ENCODE results near the gene VASH1.

DNA sequence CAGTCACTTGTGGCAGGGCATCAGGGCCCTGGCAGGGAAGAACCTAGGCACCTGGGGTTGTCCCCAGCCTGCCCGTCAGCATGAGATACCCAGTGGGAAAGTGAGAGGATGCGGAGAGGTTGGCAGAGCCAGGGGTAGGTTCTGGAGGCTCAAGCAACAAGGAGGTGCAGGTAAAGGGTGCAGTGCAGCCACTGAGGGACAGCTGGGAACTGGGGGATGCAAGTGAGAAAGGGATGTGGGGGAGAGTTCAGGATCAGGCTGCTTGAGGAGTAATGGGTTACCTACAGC lies 18.7 kb downstream of the VASH1 start:
- TF ChIP-seq, protein P1, sequence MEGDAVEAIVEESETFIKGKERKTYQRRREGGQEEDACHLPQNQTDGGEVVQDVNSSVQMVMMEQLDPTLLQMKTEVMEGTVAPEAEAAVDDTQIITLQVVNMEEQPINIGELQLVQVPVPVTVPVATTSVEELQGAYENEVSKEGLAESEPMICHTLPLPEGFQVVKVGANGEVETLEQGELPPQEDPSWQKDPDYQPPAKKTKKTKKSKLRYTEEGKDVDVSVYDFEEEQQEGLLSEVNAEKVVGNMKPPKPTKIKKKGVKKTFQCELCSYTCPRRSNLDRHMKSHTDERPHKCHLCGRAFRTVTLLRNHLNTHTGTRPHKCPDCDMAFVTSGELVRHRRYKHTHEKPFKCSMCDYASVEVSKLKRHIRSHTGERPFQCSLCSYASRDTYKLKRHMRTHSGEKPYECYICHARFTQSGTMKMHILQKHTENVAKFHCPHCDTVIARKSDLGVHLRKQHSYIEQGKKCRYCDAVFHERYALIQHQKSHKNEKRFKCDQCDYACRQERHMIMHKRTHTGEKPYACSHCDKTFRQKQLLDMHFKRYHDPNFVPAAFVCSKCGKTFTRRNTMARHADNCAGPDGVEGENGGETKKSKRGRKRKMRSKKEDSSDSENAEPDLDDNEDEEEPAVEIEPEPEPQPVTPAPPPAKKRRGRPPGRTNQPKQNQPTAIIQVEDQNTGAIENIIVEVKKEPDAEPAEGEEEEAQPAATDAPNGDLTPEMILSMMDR (conservative IDR thresholded peaks at IDR 0.05), result no peak
- no peak for TF ChIP-seq ZFX (IDR thresholded peaks at IDR 0.05)
